ENCODE results near the gene CRABP2. TPM values are rescaled to one million over a fixed set of nuclear protein-coding genes. Genes with fewer than 3 reads are reported as not detected.

Gene CRABP2
- total and polyA plus RNA-seq, 2 of the 13 experiments (the other 11 are each of a cell fraction or from before 2014, with no cell fraction given) = 0.40 to 0.60 TPM

DNA sequence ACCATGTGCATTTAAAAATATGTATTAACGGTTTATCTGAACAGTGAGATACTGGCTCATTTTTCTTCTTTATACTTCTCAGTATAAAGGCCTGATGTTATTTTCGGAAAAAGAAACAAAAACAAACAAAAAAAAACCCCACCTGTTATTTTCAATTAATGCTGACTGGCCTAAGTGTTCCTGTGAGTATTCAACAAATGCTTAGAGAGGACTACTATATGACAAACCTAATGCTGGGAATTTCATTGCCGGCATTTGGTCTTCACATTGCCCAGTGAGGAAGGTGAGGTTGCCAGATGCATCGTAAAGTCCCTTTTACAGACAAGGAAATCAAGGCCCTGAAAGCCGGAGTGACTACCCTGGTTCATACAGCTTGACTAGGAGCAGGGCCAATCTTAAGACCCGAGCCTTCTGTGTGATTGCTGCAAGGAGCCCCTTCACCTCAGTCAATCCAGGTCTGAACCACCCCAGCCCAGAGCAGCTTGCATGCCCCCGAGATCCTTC lies 34.9 kb upstream of the CRABP2 start (continued):
- TF ChIP-seq ZNF629 (CRISPR knock-in tag; conservative IDR thresholded peaks at IDR 0.05) (peak; percentile 63), NKX3-1 (CRISPR knock-in tag; IDR thresholded peaks at IDR 0.05) (0 out of 2 replicates have a peak, but pooled peaks have one; percentile 10), ZMYM3 (CRISPR knock-in tag; IDR thresholded peaks at IDR 0.05) (no peak), RBM22 (optimal IDR thresholded peaks at IDR 0.05; ENCODE audit: low read length) (no peak), ZC3H4 (CRISPR knock-in tag; IDR thresholded peaks at IDR 0.05; ENCODE audit: borderline replicate concordance) (no peak), MAFK (conservative IDR thresholded peaks at IDR 0.05 in 1 of 2, IDR thresholded peaks at IDR 0.05 in 1 of 2; ENCODE audit: low read length in 2 of 2) (peak; percentile 51 to 69; a peak in 2 of 4 replicates), SP5 (CRISPR knock-in tag; IDR thresholded peaks at IDR 0.05; ENCODE audit: borderline replicate concordance, low read depth) (no peak)
- TF ChIP-seq, protein P1, sequence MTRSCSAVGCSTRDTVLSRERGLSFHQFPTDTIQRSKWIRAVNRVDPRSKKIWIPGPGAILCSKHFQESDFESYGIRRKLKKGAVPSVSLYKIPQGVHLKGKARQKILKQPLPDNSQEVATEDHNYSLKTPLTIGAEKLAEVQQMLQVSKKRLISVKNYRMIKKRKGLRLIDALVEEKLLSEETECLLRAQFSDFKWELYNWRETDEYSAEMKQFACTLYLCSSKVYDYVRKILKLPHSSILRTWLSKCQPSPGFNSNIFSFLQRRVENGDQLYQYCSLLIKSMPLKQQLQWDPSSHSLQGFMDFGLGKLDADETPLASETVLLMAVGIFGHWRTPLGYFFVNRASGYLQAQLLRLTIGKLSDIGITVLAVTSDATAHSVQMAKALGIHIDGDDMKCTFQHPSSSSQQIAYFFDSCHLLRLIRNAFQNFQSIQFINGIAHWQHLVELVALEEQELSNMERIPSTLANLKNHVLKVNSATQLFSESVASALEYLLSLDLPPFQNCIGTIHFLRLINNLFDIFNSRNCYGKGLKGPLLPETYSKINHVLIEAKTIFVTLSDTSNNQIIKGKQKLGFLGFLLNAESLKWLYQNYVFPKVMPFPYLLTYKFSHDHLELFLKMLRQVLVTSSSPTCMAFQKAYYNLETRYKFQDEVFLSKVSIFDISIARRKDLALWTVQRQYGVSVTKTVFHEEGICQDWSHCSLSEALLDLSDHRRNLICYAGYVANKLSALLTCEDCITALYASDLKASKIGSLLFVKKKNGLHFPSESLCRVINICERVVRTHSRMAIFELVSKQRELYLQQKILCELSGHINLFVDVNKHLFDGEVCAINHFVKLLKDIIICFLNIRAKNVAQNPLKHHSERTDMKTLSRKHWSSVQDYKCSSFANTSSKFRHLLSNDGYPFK (CRISPR knock-in tag; IDR thresholded peaks at IDR 0.05; ENCODE audit: borderline replicate concordance) = no peak

DNA sequence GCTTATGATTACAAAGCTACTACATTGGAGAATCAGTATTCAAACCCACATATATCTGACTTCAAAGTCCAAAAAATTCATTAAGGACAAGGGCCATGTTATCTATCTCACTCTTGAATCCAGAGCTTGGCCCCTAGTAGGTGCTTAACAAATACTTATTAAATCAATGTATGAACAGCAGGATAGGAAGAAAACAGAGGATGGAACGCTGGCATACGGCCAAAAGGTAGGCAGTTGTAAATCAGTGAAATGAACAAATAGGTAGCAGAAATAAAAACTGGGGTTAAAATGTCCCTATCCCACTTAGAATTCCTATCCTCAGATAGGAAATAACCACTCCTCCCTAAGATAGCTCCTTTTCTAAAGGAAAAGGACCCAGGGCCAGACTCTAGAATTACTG lies 33.5 kb upstream of the CRABP2 start:
- H3K27me3 ChIP-seq (ENCODE audit: control insufficient read depth in 1 of 2, insufficient read depth in 2 of 2, low read length in 2 of 2) = no peaks in the 10 kb centered on the region; a peak in 1 of 5 replicates
- H3K9me3 ChIP-seq (ENCODE audit: low read length) = no peaks in the 10 kb centered on the region
- CTCF ChIA-PET (ENCODE audit: low intra/inter-chr PET ratio, low total read pairs) = no interaction called here
- peaks cover 4% of the 10 kb centered on the region for H3K79me2 ChIP-seq (ENCODE audit: insufficient read depth, low read length)
- DNase-seq (ENCODE audit: low spot score) = no peak
- no TSS peak for BruUV-seq (replicated peaks)
- no peak overlapping the region for H3K9ac ChIP-seq (ENCODE audit: insufficient read depth, low read depth, low read length)
- H3K27ac ChIP-seq (ENCODE audit: extremely low read length, insufficient read depth, low read length) = no peak overlapping the region
- no peak for FAIRE-seq
- ATAC-seq = no peak
- no peaks in the 10 kb centered on the region for H4K20me1 ChIP-seq (ENCODE audit: insufficient read depth, low read length)
- peaks cover 5 to 20% of the 10 kb centered on the region in 2 experiments; a peak in 4 of 5 replicates for H3K36me3 ChIP-seq (replicated peaks in 1 of 2; ENCODE audit: control insufficient read depth in 1 of 2, insufficient read depth in 2 of 2, low read length in 2 of 2)
- WGBS (ENCODE audit: low lambda C conversion rate) = 100% methylated on average over 2 of the region's 2 CpGs
- intact Hi-C loops (cut with micrococcal nuclease; ENCODE audit: unreplicated experiment) = no loop called here
- POLR2A ChIA-PET = no interaction called here
- peaks cover 16% of the 10 kb centered on the region for H3K4me1 ChIP-seq (ENCODE audit: insufficient read depth, low read length)
- H3K4me3 ChIP-seq (replicated peaks in 1 of 3; ENCODE audit: insufficient read depth in 1 of 3, low read depth in 2 of 3, low read length in 3 of 3) = no peak overlapping the region
- no peak overlapping the region for H2AFZ ChIP-seq (ENCODE audit: low read length)
- in situ Hi-C loops (cut with HindIII; ENCODE audit: extremely low pct_ligation_motif_present, low pct_unique_long_range_greater_than_20kb) = no loop called here
- H3K4me2 ChIP-seq (ENCODE audit: low read depth, low read length) = no peak overlapping the region
- TF ChIP-seq KDM5A (IDR thresholded peaks at IDR 0.05; ENCODE audit: borderline replicate concordance, low read length) (no peak), ZNF253 (CRISPR knock-in tag; IDR thresholded peaks at IDR 0.05; ENCODE audit: borderline replicate concordance) (no peak), THYN1 (CRISPR knock-in tag; IDR thresholded peaks at IDR 0.05; ENCODE audit: borderline replicate concordance, low read depth) (no peak), SNRNP70 (IDR thresholded peaks at IDR 0.05; ENCODE audit: low read depth, low read length) (no peak), MXI1 (IDR thresholded peaks at IDR 0.05; ENCODE audit: borderline replicate concordance, low read depth, low read length) (no peak), EHMT2 (IDR thresholded peaks at IDR 0.05; ENCODE audit: borderline replicate concordance, low read depth, low read length) (no peak), KMT2B (CRISPR knock-in tag; IDR thresholded peaks at IDR 0.05) (no peak), BRCA1 (CRISPR knock-in tag; IDR thresholded peaks at IDR 0.05) (no peak), HNRNPH1 (optimal IDR thresholded peaks at IDR 0.05; ENCODE audit: low read depth, low read length) (no peak), MAFG (CRISPR knock-in tag; IDR thresholded peaks at IDR 0.05) (no peak), RNF2 (conservative IDR thresholded peaks at IDR 0.05; ENCODE audit: low read depth) (no peak)
- TF ChIP-seq, protein P2, sequence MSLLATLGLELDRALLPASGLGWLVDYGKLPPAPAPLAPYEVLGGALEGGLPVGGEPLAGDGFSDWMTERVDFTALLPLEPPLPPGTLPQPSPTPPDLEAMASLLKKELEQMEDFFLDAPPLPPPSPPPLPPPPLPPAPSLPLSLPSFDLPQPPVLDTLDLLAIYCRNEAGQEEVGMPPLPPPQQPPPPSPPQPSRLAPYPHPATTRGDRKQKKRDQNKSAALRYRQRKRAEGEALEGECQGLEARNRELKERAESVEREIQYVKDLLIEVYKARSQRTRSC (CRISPR knock-in tag; IDR thresholded peaks at IDR 0.05; ENCODE audit: low read depth) = no peak
